HEK293 (cell line): ENCODE data around the gene MSLN.

ENCODE experiments used
- CTCF ChIA-PET: fragments of 350-600 bp; formaldehyde crosslinking; extraction: SDS; loops from one replicate; lab custom pipeline; 2021; ENCODE audit warnings: antibody characterized with exemption; lab: Yijun Ruan, JAX
- POLR2A ChIA-PET: fragments of 300-600 bp; formaldehyde crosslinking; extraction: SDS; loops from one replicate; lab custom pipeline; 2020; ENCODE audit warnings: antibody characterized with exemption, inconsistent platforms; lab: Yijun Ruan, JAX
- H3K27ac ChIP-seq: fragments of 200-500 bp; sonication (Bioruptor generic); 2 replicates; pipeline ENCODE4 v1.5.1; 2014; ENCODE audit warnings: low read depth, low read length, control low read depth, inconsistent platforms; ENCODE audit errors: extremely low read depth
- H3K36me3 ChIP-seq, 2 experiments: fragments of 200-500 bp in 1 of 2; sonication (Bioruptor generic) in 1 of 2; 1 replicate in 1 of 2; 2 replicates in 1 of 2; pipeline ENCODE4 v1.5.1; 2014 to 2017; ENCODE audit warnings: inconsistent platforms in 2 of 2, low read length in 2 of 2; ENCODE audit not compliant: control insufficient read depth in 2 of 2, insufficient read depth in 1 of 2
- H3K4me1 ChIP-seq: fragments of 200-500 bp; sonication (Bioruptor generic); 2 replicates; pipeline ENCODE4 v1.5.1; 2014; ENCODE audit warnings: mild to moderate bottlenecking, low read length, inconsistent platforms; ENCODE audit not compliant: control insufficient read depth, insufficient read depth
- H3K4me3 ChIP-seq: 2 replicates; pipeline ENCODE4 v1.5.1; 2011; ENCODE audit warnings: low read depth, mild to moderate bottlenecking, control low read depth, low read length, moderate library complexity
- H3K9me3 ChIP-seq: fragments of 200-500 bp; sonication (Bioruptor generic); 2 replicates; pipeline ENCODE4 v1.5.1; 2014; ENCODE audit warnings: low read depth, low read length, inconsistent platforms; ENCODE audit not compliant: control insufficient read depth, insufficient read depth
- BCL11A ChIP-seq: fragments of 450-650 bp; formaldehyde crosslinking; IDR thresholded peaks from 2 replicates; pipeline ENCODE4 v1.5.1; 2016; ENCODE audit warnings: low read depth, missing biosample characterization, missing genetic modification characterization
- BCL11B ChIP-seq: fragments of 450-650 bp; formaldehyde crosslinking; IDR thresholded peaks from 2 replicates; pipeline ENCODE4 v1.5.1; 2016; ENCODE audit warnings: low read depth, missing biosample characterization, missing genetic modification characterization
- ZBTB20 ChIP-seq: fragments of 450-650 bp; formaldehyde crosslinking; IDR thresholded peaks from 2 replicates; pipeline ENCODE4 v1.5.1; 2016; ENCODE audit warnings: missing biosample characterization, missing genetic modification characterization
- ZFP69B ChIP-seq: fragments of 450-650 bp; formaldehyde crosslinking; IDR thresholded peaks from 2 replicates; pipeline ENCODE4 v1.5.1; 2016; ENCODE audit warnings: missing biosample characterization, missing genetic modification characterization
- ZIC2 ChIP-seq: fragments of 450-650 bp; formaldehyde crosslinking; IDR thresholded peaks from 2 replicates; pipeline ENCODE4 v1.5.1; 2016; ENCODE audit warnings: missing biosample characterization, missing genetic modification characterization
- ZNF211 ChIP-seq: fragments of 450-650 bp; formaldehyde crosslinking; IDR thresholded peaks from 2 replicates; pipeline ENCODE4 v1.5.1; 2016; ENCODE audit warnings: low read depth, missing biosample characterization, missing genetic modification characterization
- ZNF529 ChIP-seq: fragments of 450-650 bp; formaldehyde crosslinking; IDR thresholded peaks from 2 replicates; pipeline ENCODE4 v1.5.1; 2017; ENCODE audit warnings: missing genetic modification characterization, missing biosample characterization; ENCODE audit not compliant: insufficient replicate concordance
- ZNF548 ChIP-seq: fragments of 450-650 bp; formaldehyde crosslinking; IDR thresholded peaks from 2 replicates; pipeline ENCODE4 v1.5.1; 2016; ENCODE audit warnings: missing biosample characterization, missing genetic modification characterization
- ZNF658 ChIP-seq: fragments of 450-650 bp; formaldehyde crosslinking; IDR thresholded peaks from 2 replicates; pipeline ENCODE4; 2016; ENCODE audit warnings: missing biosample characterization, missing genetic modification characterization
- TF ChIP-seq, protein P1 (sequence below): fragments of 450-650 bp; formaldehyde crosslinking; IDR thresholded peaks from 2 replicates; pipeline ENCODE4 v1.5.1; 2016; ENCODE audit warnings: missing biosample characterization, missing genetic modification characterization
- TF ChIP-seq, protein P2 (sequence below): fragments of 450-650 bp; formaldehyde crosslinking; IDR thresholded peaks from 2 replicates; pipeline ENCODE4 v1.5.1; 2016; ENCODE audit warnings: missing biosample characterization, missing genetic modification characterization

The MSLN gene

DNA sequence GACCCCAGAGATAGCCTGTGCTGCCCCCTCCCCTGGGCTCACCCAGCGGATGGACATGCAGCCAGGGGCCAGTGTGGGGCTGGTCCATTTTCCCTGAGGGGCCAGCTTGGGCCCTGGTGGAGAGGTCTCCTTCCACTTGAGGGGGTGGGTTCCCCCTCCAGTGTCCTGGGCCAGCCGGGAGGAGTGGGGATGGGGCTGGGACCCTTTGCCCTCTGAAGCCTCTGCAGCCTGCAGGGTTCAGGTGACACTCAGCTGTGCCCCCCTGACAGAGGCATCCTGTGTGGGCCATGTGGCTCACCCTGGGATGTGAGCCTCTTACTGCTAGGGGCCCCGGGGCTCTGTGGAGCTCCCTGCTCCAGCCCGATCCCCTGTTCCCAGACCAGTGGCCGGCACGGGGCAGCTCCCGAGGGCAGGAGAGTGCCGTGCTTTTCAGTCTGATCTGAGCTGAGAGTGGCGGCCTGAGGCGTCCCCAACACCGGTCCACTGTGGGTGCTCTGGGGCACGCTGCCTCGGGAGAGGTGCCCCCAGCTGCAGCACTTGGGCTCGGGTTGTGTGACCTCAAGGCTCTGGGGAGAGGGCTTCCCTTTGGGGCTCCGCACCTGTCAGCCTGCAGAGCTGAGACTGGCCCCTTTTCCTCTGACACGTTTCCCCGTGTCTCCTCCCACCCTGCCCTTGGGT lies 40.4 kb downstream of the MSLN start:
- CTCF ChIA-PET: interaction anchor here (0.6 to 1.6 kb wide), 3 partner anchors 81 to 255 kb away, joined by 3 to 5 read pairs (median 4); no protein-coding TSS in a partner anchor
- POLR2A ChIA-PET: interaction anchor here (0.6 to 3.7 kb wide), 6 partner anchors 13 to 252 kb away, joined by 3 to 23 read pairs (median 4); partner anchors contain the start of genes ANTKMT, CHTF18 and RPUSD1
- H3K4me3 ChIP-seq: no peak overlapping the region

DNA sequence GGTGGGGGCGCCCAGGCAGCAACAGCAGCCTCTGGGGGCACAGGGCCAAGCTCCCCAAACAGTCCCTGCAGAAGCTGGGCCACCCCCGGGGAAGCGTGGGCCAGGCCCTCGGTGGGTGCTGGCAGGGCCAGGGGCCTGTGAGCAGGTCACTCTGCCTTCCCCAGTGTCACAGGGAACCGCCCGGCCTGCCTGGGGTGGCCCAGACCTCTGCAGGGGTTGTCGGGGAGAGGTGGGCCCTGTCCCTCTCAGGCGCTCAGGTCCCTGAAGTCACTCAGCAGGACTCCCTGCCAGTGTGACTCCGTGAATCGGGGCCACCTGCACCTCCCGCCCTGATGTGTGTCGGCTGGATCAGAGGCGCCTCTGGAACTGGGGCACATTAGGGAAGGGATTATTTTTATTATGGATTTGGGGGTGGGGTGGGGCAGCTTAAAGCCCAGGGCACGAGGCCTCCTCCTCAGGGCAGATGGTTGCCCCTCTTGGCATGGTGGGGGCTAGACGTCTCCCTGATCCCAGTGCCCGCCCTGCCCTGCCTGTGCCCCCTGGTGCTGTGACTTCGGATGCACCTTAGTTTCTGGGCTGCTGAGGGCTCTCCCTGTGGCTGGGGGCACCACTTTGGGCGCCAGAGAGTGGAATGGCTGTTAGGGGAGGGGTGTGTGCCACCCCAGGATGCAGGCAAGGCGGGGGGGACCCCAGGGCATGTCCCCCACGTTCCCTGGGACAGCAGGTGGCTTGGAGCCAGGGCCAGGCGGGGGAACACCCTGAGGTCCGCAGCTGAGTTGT lies 41.2 kb downstream of the MSLN start:
- Histone ChIP-seq H3K4me3 (no peak overlapping the region), H3K9me3 (no peaks in the 10 kb centered on the region), H3K27ac (no peak overlapping the region), H3K4me1 (peaks cover 2% of the 10 kb centered on the region; the same call in 1 of the 2 replicates), H3K36me3 (peaks cover 0 to 11% of the 10 kb centered on the region in 2 experiments; a peak in 1 of 3 replicates)
- ChIA-PET CTCF (no interaction called here), POLR2A (interaction anchor here (1.9 to 3.7 kb wide), 3 partner anchors 13 to 80 kb away, joined by 4 to 23 read pairs (median 13); partner anchors contain the start of genes ANTKMT, CHTF18 and RPUSD1)
- no peak for TF ChIP-seq ZNF548
- no peak for TF ChIP-seq ZNF529
- TF ChIP-seq, protein P1, sequence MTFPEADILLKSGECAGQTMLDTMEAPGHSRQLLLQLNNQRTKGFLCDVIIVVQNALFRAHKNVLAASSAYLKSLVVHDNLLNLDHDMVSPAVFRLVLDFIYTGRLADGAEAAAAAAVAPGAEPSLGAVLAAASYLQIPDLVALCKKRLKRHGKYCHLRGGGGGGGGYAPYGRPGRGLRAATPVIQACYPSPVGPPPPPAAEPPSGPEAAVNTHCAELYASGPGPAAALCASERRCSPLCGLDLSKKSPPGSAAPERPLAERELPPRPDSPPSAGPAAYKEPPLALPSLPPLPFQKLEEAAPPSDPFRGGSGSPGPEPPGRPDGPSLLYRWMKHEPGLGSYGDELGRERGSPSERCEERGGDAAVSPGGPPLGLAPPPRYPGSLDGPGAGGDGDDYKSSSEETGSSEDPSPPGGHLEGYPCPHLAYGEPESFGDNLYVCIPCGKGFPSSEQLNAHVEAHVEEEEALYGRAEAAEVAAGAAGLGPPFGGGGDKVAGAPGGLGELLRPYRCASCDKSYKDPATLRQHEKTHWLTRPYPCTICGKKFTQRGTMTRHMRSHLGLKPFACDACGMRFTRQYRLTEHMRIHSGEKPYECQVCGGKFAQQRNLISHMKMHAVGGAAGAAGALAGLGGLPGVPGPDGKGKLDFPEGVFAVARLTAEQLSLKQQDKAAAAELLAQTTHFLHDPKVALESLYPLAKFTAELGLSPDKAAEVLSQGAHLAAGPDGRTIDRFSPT: peak; percentile 80
- TF ChIP-seq, protein P2, sequence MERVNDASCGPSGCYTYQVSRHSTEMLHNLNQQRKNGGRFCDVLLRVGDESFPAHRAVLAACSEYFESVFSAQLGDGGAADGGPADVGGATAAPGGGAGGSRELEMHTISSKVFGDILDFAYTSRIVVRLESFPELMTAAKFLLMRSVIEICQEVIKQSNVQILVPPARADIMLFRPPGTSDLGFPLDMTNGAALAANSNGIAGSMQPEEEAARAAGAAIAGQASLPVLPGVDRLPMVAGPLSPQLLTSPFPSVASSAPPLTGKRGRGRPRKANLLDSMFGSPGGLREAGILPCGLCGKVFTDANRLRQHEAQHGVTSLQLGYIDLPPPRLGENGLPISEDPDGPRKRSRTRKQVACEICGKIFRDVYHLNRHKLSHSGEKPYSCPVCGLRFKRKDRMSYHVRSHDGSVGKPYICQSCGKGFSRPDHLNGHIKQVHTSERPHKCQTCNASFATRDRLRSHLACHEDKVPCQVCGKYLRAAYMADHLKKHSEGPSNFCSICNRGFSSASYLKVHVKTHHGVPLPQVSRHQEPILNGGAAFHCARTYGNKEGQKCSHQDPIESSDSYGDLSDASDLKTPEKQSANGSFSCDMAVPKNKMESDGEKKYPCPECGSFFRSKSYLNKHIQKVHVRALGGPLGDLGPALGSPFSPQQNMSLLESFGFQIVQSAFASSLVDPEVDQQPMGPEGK: peak; percentile 10; the same call in 1 of the 2 replicates
- TF ChIP-seq ZIC2 (tag by site-specific recombination): peak; percentile 51

More for the DNA sequence above, 40.4 kb downstream of the MSLN start:
- TF ChIP-seq ZFP69B (tag by site-specific recombination) (no peak), ZBTB20 (tag by site-specific recombination) (peak; percentile 85)
- TF ChIP-seq, protein P2: 0 out of 2 replicates have a peak, but pooled peaks have one; percentile 6
- H3K36me3 ChIP-seq: peaks cover 0 to 19% of the 10 kb centered on the region in 2 experiments; a peak in 1 of 3 replicates
- H3K9me3 ChIP-seq: no peaks in the 10 kb centered on the region
- peaks cover 2% of the 10 kb centered on the region; the same call in 1 of the 2 replicates for H3K4me1 ChIP-seq
- no peak overlapping the region for H3K27ac ChIP-seq

DNA sequence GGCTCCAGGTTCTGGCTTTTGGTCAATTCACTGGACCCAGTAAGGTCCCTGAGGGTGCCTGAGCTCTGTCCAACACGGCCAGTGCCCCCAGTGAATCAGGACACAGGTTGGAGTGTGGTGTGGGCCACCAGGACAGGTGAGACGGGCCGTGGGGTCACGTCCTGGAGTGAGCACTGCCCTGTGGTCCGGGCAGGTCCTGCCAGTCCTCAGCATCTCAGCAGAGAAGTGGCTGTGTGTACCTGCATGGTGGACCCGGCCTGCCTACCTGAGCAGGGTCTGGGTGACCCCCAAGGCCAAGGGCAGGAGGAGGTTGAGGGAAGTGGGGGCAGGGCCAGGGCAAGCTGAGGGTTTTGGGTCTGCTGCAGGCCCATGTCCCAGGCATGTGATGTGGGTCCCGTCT lies 41.9 kb downstream of the MSLN start:
- CTCF ChIA-PET: no interaction called here

More for the DNA sequence above, 41.9 kb downstream of the MSLN start:
- H3K9me3 ChIP-seq: no peaks in the 10 kb centered on the region
- peaks cover 0 to 5% of the 10 kb centered on the region in 2 experiments; a peak in 1 of 3 replicates for H3K36me3 ChIP-seq
- POLR2A ChIA-PET: interaction anchor here (2.2 kb wide), 1 partner anchor 14 kb away, joined by 13 read pairs; the partner anchor contains the start of genes CHTF18 and RPUSD1
- H3K27ac ChIP-seq: no peak overlapping the region
- no peak overlapping the region for H3K4me3 ChIP-seq
- peaks cover 2% of the 10 kb centered on the region; the same call in 1 of the 2 replicates for H3K4me1 ChIP-seq
- TF ChIP-seq BCL11B (tag by site-specific recombination) (peak; percentile 97), ZNF211 (no peak), BCL11A (peak; percentile 70; the same call in 1 of the 2 replicates), ZNF658 (tag by site-specific recombination) (no peak)
